GM18861 (cell line): Measurements from ENCODE around the gene C1orf198.

ENCODE experiments used
- ATAC-seq: cut with Tn5 transposase; IDR thresholded peaks from one replicate; pipeline ENCODE4 v1.9.1; 2021; ENCODE audit not compliant: unreplicated experiment

C1orf198 gene

GRCh38 chr1:230892018-230892491, 23.7 kb upstream of the C1orf198 start:
- no peak for ATAC-seq

- no peak for ATAC-seq
These were observed 23.1 kb upstream of the C1orf198 start for GRCh38 chr1:230891413-230891812.

GRCh38 chr1:230884646-230885045, 16.3 kb upstream of the C1orf198 start:
- no peak for ATAC-seq

- no peak for ATAC-seq
These were observed 15.6 kb upstream of the C1orf198 start for GRCh38 chr1:230883967-230884366.

DNA sequence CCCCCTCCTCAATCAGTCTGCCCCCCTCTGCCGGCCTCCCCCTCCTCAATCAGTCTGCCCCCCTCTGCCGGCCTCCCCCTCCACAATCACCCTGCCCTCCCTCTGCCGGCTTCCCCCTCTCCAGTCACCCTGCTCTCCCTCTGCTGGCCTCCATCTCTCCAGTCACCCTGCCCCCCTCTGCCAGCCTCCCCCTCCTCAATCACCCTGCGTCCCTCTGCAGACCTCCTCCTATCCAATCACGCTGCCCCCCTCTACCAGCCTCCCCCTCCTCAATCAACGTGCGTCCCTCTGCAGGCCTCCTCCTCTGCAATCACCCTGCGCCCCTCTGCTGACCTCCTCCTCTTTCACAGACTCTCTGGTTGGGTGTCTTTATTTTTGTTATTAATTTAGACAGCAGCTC, 11.5 kb upstream of the C1orf198 start:
- ATAC-seq: no peak

GRCh38 chr1:230878591-230878990, 10.3 kb upstream of the C1orf198 start:
- ATAC-seq: no peak

DNA sequence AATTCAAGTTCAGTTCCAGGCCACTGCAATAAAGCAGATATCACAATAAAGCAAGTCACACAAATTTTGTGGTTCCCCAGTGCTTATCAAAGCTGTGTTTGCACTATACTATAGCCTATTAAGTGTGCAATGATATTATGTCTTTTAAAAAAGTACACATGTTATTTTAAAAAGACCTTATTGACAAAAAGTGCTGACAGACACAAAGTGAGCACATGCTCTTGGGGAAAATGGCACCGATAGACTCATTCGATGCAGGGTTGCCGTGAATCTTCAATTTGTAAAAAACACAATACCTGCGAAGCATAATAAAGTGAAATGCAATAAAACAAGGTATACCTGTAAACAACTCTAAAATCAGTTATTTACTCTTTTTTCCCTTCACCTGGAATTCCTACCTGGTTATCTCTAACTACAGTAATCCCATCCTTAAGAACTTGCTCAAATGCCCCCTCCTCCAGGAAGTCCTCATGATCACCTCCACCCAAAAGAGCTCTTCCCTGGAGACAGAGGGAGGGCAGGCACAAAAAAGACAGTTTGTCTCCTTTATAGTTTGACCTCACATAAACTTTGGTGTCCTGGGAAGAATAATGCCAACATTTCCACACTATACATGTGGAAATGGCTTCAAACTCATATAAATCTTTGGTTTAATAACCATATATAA, 9.7 kb upstream of the C1orf198 start:
- no peak for ATAC-seq

- no peak for ATAC-seq
These were observed 9.0 kb upstream of the C1orf198 start for GRCh38 chr1:230877146-230877923.

- ATAC-seq: no peak
These were observed 8.3 kb upstream of the C1orf198 start for GRCh38 chr1:230876660-230877059.

GRCh38 chr1:230875370-230875769, 7.0 kb upstream of the C1orf198 start:
- ATAC-seq: no peak

DNA sequence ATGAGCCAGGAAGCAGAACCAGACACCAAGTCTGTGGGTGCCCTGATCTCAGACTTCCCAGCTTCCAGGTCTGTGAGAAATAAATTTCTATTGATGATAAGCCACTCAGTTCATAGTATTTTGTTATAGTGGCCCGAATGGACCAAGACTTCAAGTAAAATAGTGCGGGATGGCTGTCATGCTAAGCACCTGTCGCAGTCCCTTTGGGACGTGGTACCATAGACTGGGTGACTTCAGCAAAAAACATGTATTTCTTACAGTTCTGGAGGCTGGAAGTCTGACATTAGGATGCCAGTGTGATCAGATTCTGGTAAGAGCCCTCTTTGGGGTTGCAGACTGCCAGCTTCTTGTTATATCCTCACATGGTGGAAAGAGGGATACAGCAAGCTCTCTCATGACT, 2.6 kb upstream of the C1orf198 start:
- no peak for ATAC-seq

DNA sequence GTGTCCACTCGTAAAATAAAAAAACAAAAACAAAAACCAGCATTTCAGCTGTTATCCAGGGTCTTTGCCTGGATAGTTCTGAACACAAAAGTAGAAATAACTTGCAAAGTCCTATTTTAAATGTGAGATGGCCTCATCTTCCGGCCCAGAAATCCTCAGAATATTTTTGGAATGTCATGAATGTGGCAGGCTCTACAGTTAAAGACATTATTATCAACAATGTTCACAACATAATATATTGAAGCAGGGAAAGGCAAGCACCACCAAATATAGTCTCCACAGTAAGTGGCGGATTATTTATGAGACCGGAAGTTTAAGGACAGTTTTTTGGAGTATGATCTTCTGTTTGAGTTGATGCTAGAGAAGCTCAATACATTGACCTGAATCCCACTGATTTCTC, 1.2 kb upstream of the C1orf198 start:
- ATAC-seq: no peak

- ATAC-seq: no peak
These were observed 540 bp upstream of the C1orf198 start for GRCh38 chr1:230868736-230869385.

GRCh38 chr1:230867101-230867902, 1.0 kb downstream of the C1orf198 start:
- ATAC-seq: no peak

GRCh38 chr1:230866171-230867070, 1.9 kb downstream of the C1orf198 start:
- ATAC-seq: no peak

GRCh38 chr1:230865062-230865817, 3.1 kb downstream of the C1orf198 start:
- no peak for ATAC-seq

DNA sequence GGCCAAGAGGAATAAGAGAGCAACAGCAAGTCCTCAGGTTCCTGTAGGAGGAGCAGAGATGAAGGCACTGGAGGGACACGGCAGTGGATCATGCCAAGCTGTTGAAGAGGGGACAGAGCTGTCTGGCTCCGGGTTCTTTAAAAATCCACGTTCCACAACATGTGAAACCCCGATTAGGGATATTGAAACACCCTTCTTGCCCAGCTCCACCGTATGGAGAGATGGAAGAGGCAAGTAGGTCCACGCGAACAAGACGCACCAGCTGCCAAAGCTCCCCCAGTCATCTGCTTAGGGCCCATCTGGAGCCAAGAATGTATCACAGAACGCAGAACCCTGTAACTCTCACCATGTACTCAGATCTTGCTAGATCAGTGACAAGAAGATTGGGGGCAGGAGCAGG, 3.9 kb downstream of the C1orf198 start:
- ATAC-seq: no peak

DNA sequence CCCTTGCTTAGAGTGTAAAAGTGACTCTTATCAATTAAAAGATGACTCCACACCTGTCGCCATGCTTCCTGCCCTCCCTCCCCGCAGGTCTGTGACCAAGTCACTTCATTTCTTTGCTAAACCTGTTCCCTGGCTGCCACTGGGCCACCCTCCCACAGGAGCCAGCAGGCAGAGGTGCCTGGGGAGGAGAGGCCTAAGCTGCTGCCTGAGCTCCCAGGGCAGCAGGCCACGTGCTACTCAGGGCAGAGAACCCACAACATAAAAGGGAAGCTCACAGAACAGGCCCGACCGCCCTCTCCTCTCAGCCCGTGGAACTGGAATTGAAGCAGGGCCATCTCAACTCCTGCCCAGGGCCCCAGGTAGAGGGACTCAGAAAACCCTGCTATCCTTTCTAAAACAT, 4.9 kb downstream of the C1orf198 start:
- ATAC-seq: no peak

GRCh38 chr1:230861970-230862595, 6.2 kb downstream of the C1orf198 start:
- no peak for ATAC-seq
